GM12878 (cell line): ENCODE results near the gene C1QTNF12. TPM values are rescaled to one million over a fixed set of nuclear protein-coding genes. Genes with fewer than 3 reads are reported as not detected.

Experiments
- ATF7 ChIP-seq: fragments of 450-650 bp; IDR thresholded peaks from 2 replicates; pipeline ENCODE4 v1.6.1; 2016; ENCODE audit warnings: low read depth, mild to moderate bottlenecking
- BHLHE40 ChIP-seq, 2 experiments: fragments of 450-650 bp in 1 of 2; IDR thresholded peaks; 2 replicates each; pipeline ENCODE4 v1.6.1; 2011 to 2017; ENCODE audit warnings: low read depth in 2 of 2, borderline replicate concordance in 1 of 2, improper control_type of control experiment in 1 of 2, low read length in 1 of 2, mild to moderate bottlenecking in 1 of 2
- EGR1 ChIP-seq, 2 experiments: IDR thresholded peaks; 1 replicate in 1 of 2; 2 replicates in 1 of 2; pipeline ENCODE4 v1.6.1; 2011 to 2012; ENCODE audit warnings: low read depth in 2 of 2, low read length in 2 of 2, borderline replicate concordance in 1 of 2, mild to moderate bottlenecking in 1 of 2, moderate library complexity in 1 of 2
- HDGF ChIP-seq: fragments of 450-650 bp; IDR thresholded peaks from 2 replicates; pipeline ENCODE4 v1.6.1; 2016; ENCODE audit warnings: antibody characterized with exemption
- IKZF2 ChIP-seq, 2 experiments: fragments of 450-650 bp; IDR thresholded peaks; 2 replicates each; pipeline ENCODE4 v1.6.1; 2017; ENCODE audit warnings: mild to moderate bottlenecking in 2 of 2, moderate library complexity in 2 of 2
- JUNB ChIP-seq: IDR thresholded peaks from 2 replicates; pipeline ENCODE4 v1.6.1; 2016; ENCODE audit warnings: antibody characterized with exemption, mild to moderate bottlenecking
- LARP7 ChIP-seq: fragments of 450-650 bp; IDR thresholded peaks from 2 replicates; pipeline ENCODE4 v1.6.1; 2017; ENCODE audit warnings: mild to moderate bottlenecking
- MEF2A ChIP-seq: IDR thresholded peaks from 2 replicates; pipeline ENCODE4 v1.6.1; 2011; ENCODE audit warnings: low read depth, mild to moderate bottlenecking, low read length, moderate library complexity; ENCODE audit not compliant: insufficient read depth
- MYC ChIP-seq: IDR thresholded peaks from 2 replicates; pipeline ENCODE4 v1.6.1; 2011; ENCODE audit warnings: mild to moderate bottlenecking, low read length, moderate library complexity, inconsistent platforms; ENCODE audit not compliant: insufficient read depth, insufficient replicate concordance, insufficient read length, severe bottlenecking
- NFYA ChIP-seq: IDR thresholded peaks from 2 replicates; pipeline ENCODE4 v1.6.1; 2011; ENCODE audit warnings: low read depth, mild to moderate bottlenecking, low read length, improper control_type of control experiment, borderline replicate concordance
- RAD21 ChIP-seq: IDR thresholded peaks from 2 replicates; pipeline ENCODE4 v1.6.1; 2011; ENCODE audit warnings: mild to moderate bottlenecking, low read depth, low read length, moderate library complexity; ENCODE audit not compliant: insufficient read depth
- RCOR1 ChIP-seq: conservative IDR thresholded peaks from 2 replicates; pipeline ENCODE4 v1.6.1; 2012; ENCODE audit warnings: low read depth, low read length, improper control_type of control experiment
- SREBF2 ChIP-seq: IDR thresholded peaks from 2 replicates; pipeline ENCODE4 v1.6.1; 2012; ENCODE audit warnings: mild to moderate bottlenecking, low read length
- ZNF622 ChIP-seq: fragments of 450-650 bp; IDR thresholded peaks from 2 replicates; pipeline ENCODE4 v1.6.1; 2017; ENCODE audit warnings: mild to moderate bottlenecking, inconsistent platforms
- polyA plus RNA-seq, 11 experiments: library from polyadenylated mRNA; depleted of rRNA in 4 of 11; unstranded in 6 of 11; stranded (reverse) in 5 of 11; fragments of >200 nt; fragmentation: Nextera tagmentation in 4 of 11; fragmentation: Illumina TruSeq in 1 of 11; extraction: Ambion mirVana in 4 of 11; extraction: Trizol in 1 of 11; gene quantifications; 1 replicate in 1 of 11; 2 replicates in 10 of 11; pipeline versions ENCODE4 v1.2.1 to v1.2.3, GENCODE V29; 2011 to 2016; ENCODE audit warnings: inconsistent platforms in 2 of 11, missing spikeins in 2 of 11, low read depth in 1 of 11
- total RNA-seq, 4 experiments: library from RNA; depleted of rRNA in 3 of 4; stranded (reverse); fragments of >200 nt in 3 of 4; fragmentation: Illumina TruSeq in 1 of 4; extraction: Trizol in 1 of 4; gene quantifications; 2 replicates each; pipeline versions ENCODE4 v1.2.1 to v1.2.3, GENCODE V29; 2013 to 2021
- TF ChIP-seq, protein P1 (sequence below): IDR thresholded peaks from 2 replicates; pipeline ENCODE4 v1.6.1; 2011; ENCODE audit warnings: borderline replicate concordance, low read depth, mild to moderate bottlenecking, moderate library complexity, low read length; ENCODE audit not compliant: insufficient read depth, poor library complexity, severe bottlenecking
- TF ChIP-seq, protein P2 (sequence below): IDR thresholded peaks from 2 replicates; pipeline ENCODE4 v1.6.1; 2012; ENCODE audit warnings: low read depth, low read length, improper control_type of control experiment
- TF ChIP-seq, protein P3 (sequence below): fragments of 450-650 bp; IDR thresholded peaks from 2 replicates; pipeline ENCODE4 v1.6.1; 2016; ENCODE audit warnings: mild to moderate bottlenecking
- TF ChIP-seq, protein P4 (sequence below): fragments of 450-650 bp; IDR thresholded peaks from 2 replicates; pipeline ENCODE4 v1.6.1; 2017; ENCODE audit warnings: antibody characterized with exemption, mild to moderate bottlenecking, moderate library complexity

Gene C1QTNF12
- total and polyA plus RNA-seq, 10 of the 15 experiments (the other 5 are each of a cell fraction or from before 2014, with no cell fraction given): 0.17 to 1.0 (median 0.31) TPM; not detected in 5

DNA sequence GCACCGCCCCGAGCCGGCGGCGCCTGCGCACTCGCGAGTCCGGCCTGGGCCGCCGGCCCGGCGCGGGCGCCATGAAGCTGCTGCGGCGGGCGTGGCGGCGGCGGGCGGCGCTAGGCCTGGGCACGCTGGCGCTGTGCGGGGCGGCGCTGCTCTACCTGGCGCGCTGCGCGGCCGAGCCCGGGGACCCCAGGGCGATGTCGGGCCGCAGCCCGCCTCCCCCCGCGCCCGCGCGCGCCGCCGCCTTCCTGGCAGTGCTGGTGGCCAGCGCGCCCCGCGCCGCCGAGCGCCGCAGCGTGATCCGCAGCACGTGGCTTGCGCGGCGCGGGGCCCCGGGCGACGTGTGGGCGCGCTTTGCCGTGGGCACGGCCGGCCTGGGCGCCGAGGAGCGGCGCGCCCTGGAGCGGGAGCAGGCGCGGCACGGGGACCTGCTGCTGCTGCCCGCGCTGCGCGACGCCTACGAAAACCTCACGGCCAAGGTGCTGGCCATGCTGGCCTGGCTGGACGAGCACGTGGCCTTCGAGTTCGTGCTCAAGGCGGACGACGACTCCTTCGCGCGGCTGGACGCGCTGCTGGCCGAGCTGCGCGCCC, 14.2 kb downstream of the C1QTNF12 start, which contains the start of gene B3GALT6 (continued):
- TF ChIP-seq NFYA (no peak), ZNF622 (no peak), IKZF2 (IDR thresholded peaks at IDR 0.05) (no peak), JUNB (no peak), BHLHE40 (IDR thresholded peaks at IDR 0.05; ENCODE audit: borderline replicate concordance in 1 of 2, low read depth in 2 of 2, low read length in 1 of 2) (peak in 1 of 2 experiments; percentile 64; a peak in 2 of 4 replicates), RCOR1 (peak; percentile 5; the same call in 1 of the 2 replicates), RAD21 (no peak), ATF7 (no peak), MYC (peak; percentile 64), SREBF2 (no peak), LARP7 (peak; percentile 50; the same call in 1 of the 2 replicates), MEF2A (no peak), EGR1 (IDR thresholded peaks at IDR 0.05; ENCODE audit: borderline replicate concordance in 1 of 2, low read depth in 2 of 2, low read length in 2 of 2) (no peak), HDGF (no peak)
- TF ChIP-seq, protein P1, sequence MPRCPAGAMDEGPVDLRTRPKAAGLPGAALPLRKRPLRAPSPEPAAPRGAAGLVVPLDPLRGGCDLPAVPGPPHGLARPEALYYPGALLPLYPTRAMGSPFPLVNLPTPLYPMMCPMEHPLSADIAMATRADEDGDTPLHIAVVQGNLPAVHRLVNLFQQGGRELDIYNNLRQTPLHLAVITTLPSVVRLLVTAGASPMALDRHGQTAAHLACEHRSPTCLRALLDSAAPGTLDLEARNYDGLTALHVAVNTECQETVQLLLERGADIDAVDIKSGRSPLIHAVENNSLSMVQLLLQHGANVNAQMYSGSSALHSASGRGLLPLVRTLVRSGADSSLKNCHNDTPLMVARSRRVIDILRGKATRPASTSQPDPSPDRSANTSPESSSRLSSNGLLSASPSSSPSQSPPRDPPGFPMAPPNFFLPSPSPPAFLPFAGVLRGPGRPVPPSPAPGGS: no peak
- TF ChIP-seq, protein P2, sequence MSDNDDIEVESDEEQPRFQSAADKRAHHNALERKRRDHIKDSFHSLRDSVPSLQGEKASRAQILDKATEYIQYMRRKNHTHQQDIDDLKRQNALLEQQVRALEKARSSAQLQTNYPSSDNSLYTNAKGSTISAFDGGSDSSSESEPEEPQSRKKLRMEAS: no peak
- TF ChIP-seq, protein P3, sequence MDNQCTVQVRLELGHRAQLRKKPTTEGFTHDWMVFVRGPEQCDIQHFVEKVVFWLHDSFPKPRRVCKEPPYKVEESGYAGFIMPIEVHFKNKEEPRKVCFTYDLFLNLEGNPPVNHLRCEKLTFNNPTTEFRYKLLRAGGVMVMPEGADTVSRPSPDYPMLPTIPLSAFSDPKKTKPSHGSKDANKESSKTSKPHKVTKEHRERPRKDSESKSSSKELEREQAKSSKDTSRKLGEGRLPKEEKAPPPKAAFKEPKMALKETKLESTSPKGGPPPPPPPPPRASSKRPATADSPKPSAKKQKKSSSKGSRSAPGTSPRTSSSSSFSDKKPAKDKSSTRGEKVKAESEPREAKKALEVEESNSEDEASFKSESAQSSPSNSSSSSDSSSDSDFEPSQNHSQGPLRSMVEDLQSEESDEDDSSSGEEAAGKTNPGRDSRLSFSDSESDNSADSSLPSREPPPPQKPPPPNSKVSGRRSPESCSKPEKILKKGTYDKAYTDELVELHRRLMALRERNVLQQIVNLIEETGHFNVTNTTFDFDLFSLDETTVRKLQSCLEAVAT: no peak
- TF ChIP-seq, protein P4, sequence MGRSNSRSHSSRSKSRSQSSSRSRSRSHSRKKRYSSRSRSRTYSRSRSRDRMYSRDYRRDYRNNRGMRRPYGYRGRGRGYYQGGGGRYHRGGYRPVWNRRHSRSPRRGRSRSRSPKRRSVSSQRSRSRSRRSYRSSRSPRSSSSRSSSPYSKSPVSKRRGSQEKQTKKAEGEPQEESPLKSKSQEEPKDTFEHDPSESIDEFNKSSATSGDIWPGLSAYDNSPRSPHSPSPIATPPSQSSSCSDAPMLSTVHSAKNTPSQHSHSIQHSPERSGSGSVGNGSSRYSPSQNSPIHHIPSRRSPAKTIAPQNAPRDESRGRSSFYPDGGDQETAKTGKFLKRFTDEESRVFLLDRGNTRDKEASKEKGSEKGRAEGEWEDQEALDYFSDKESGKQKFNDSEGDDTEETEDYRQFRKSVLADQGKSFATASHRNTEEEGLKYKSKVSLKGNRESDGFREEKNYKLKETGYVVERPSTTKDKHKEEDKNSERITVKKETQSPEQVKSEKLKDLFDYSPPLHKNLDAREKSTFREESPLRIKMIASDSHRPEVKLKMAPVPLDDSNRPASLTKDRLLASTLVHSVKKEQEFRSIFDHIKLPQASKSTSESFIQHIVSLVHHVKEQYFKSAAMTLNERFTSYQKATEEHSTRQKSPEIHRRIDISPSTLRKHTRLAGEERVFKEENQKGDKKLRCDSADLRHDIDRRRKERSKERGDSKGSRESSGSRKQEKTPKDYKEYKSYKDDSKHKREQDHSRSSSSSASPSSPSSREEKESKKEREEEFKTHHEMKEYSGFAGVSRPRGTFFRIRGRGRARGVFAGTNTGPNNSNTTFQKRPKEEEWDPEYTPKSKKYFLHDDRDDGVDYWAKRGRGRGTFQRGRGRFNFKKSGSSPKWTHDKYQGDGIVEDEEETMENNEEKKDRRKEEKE: no peak
